ENCODE results near the gene PRKCA. TPM values are rescaled to one million over a fixed set of nuclear protein-coding genes. Genes with fewer than 3 reads are reported as not detected.

PRKCA gene
- total and polyA plus RNA-seq, 2 of the 13 experiments (the other 11 are each of a cell fraction or from before 2014, with no cell fraction given) = 18.5 to 21.5 TPM

GRCh38 chr17:66661411-66662256 is 359.2 kb downstream of the PRKCA start:
- Histone ChIP-seq H3K4me1 (ENCODE audit: insufficient read depth, low read length) (peaks cover 5% of the 10 kb centered on the region; the same call in 1 of the 2 replicates), H3K4me3 (replicated peaks in 1 of 3; ENCODE audit: insufficient read depth in 1 of 3, low read depth in 2 of 3, low read length in 3 of 3) (no peak overlapping the region), H3K79me2 (ENCODE audit: insufficient read depth, low read length) (no peaks in the 10 kb centered on the region), H4K20me1 (ENCODE audit: insufficient read depth, low read length) (no peaks in the 10 kb centered on the region), H2AFZ (ENCODE audit: low read length) (no peak overlapping the region), H3K4me2 (ENCODE audit: low read depth, low read length) (no peak overlapping the region), H3K9me3 (ENCODE audit: low read length) (no peaks in the 10 kb centered on the region), H3K36me3 (replicated peaks in 1 of 2; ENCODE audit: control insufficient read depth in 1 of 2, insufficient read depth in 2 of 2, low read length in 2 of 2) (peaks cover 1 to 7% of the 10 kb centered on the region in 2 experiments; a peak in 1 of 5 replicates), H3K9ac (ENCODE audit: insufficient read depth, low read depth, low read length) (no peak overlapping the region), H3K27me3 (ENCODE audit: control insufficient read depth in 1 of 2, insufficient read depth in 2 of 2, low read length in 2 of 2) (no peaks in the 10 kb centered on the region), H3K27ac (ENCODE audit: extremely low read length, insufficient read depth, low read length) (no peak overlapping the region)
- ChIA-PET CTCF (ENCODE audit: low intra/inter-chr PET ratio, low total read pairs) (no interaction called here), POLR2A (no interaction called here)
- ATAC-seq (no peak), FAIRE-seq (no peak), DNase-seq (ENCODE audit: low spot score) (no peak)
- in situ Hi-C loops (cut with HindIII; ENCODE audit: extremely low pct_ligation_motif_present, low pct_unique_long_range_greater_than_20kb) (no loop called here), intact Hi-C loops (cut with micrococcal nuclease; ENCODE audit: unreplicated experiment) (no loop called here)
- peak; percentile 33; the same call in 1 of the 2 replicates for TF ChIP-seq FOSL2 (CRISPR knock-in tag; IDR thresholded peaks at IDR 0.05)
- TF ChIP-seq ZNF740 (CRISPR knock-in tag; IDR thresholded peaks at IDR 0.05) = no peak
- no peak for TF ChIP-seq CHD2 (IDR thresholded peaks at IDR 0.05; ENCODE audit: low read depth, low read length)
- no peak for TF ChIP-seq SNRNP70 (IDR thresholded peaks at IDR 0.05; ENCODE audit: low read depth, low read length)
- no TSS peak for BruUV-seq (replicated peaks)
- 91% methylated on average over 13 of the region's 13 CpGs for WGBS (ENCODE audit: low lambda C conversion rate)

GRCh38 chr17:66662496-66662895 is 360.1 kb downstream of the PRKCA start:
- ATAC-seq (no peak), DNase-seq (ENCODE audit: low spot score) (no peak), FAIRE-seq (no peak)
- Histone ChIP-seq H3K9ac (ENCODE audit: insufficient read depth, low read depth, low read length) (no peak overlapping the region), H3K4me1 (ENCODE audit: insufficient read depth, low read length) (peaks cover 5% of the 10 kb centered on the region; the same call in 1 of the 2 replicates), H4K20me1 (ENCODE audit: insufficient read depth, low read length) (no peaks in the 10 kb centered on the region), H3K4me3 (replicated peaks in 1 of 3; ENCODE audit: insufficient read depth in 1 of 3, low read depth in 2 of 3, low read length in 3 of 3) (no peak overlapping the region), H3K27me3 (ENCODE audit: control insufficient read depth in 1 of 2, insufficient read depth in 2 of 2, low read length in 2 of 2) (no peaks in the 10 kb centered on the region), H2AFZ (ENCODE audit: low read length) (no peak overlapping the region), H3K4me2 (ENCODE audit: low read depth, low read length) (no peak overlapping the region), H3K79me2 (ENCODE audit: insufficient read depth, low read length) (no peaks in the 10 kb centered on the region), H3K36me3 (replicated peaks in 1 of 2; ENCODE audit: control insufficient read depth in 1 of 2, insufficient read depth in 2 of 2, low read length in 2 of 2) (peaks cover 1 to 7% of the 10 kb centered on the region in 2 experiments; a peak in 1 of 5 replicates), H3K9me3 (ENCODE audit: low read length) (no peaks in the 10 kb centered on the region), H3K27ac (ENCODE audit: extremely low read length, insufficient read depth, low read length) (no peak overlapping the region)
- BruUV-seq (replicated peaks) = no TSS peak
- ChIA-PET CTCF (ENCODE audit: low intra/inter-chr PET ratio, low total read pairs) (no interaction called here), POLR2A (no interaction called here)
- no peak for TF ChIP-seq ZNF598 (CRISPR knock-in tag; IDR thresholded peaks at IDR 0.05; ENCODE audit: borderline replicate concordance)
- no peak for TF ChIP-seq ISX (CRISPR knock-in tag; conservative IDR thresholded peaks at IDR 0.05)
- TF ChIP-seq NCOA2 (CRISPR knock-in tag; IDR thresholded peaks at IDR 0.05) = no peak
- no peak for TF ChIP-seq THRA (CRISPR knock-in tag; IDR thresholded peaks at IDR 0.05; ENCODE audit: borderline replicate concordance)
- TF ChIP-seq PHF5A (CRISPR knock-in tag; IDR thresholded peaks at IDR 0.05; ENCODE audit: low read depth, unreplicated experiment) = no peak
- no peak for TF ChIP-seq PRMT3 (CRISPR knock-in tag; IDR thresholded peaks at IDR 0.05; ENCODE audit: borderline replicate concordance, low read depth)
- 89% methylated on average over 5 of the region's 5 CpGs for WGBS (ENCODE audit: low lambda C conversion rate)
- in situ Hi-C loops (cut with HindIII; ENCODE audit: extremely low pct_ligation_motif_present, low pct_unique_long_range_greater_than_20kb) = no loop called here
- intact Hi-C loops (cut with micrococcal nuclease; ENCODE audit: unreplicated experiment) = no loop called here

All from HepG2 (cell line).